HG02678 (cell line): Measurements from ENCODE around the gene RARA.
A peak's percentile ranks its signal among the peaks of the same experiment; 100 is the strongest.

ENCODE experiments used
- ATAC-seq: cut with Tn5 transposase; IDR thresholded peaks from one replicate; pipeline ENCODE4 v1.9.1; 2021; ENCODE audit warnings: mild to moderate bottlenecking, moderate library complexity; ENCODE audit not compliant: unreplicated experiment

The RARA gene

DNA sequence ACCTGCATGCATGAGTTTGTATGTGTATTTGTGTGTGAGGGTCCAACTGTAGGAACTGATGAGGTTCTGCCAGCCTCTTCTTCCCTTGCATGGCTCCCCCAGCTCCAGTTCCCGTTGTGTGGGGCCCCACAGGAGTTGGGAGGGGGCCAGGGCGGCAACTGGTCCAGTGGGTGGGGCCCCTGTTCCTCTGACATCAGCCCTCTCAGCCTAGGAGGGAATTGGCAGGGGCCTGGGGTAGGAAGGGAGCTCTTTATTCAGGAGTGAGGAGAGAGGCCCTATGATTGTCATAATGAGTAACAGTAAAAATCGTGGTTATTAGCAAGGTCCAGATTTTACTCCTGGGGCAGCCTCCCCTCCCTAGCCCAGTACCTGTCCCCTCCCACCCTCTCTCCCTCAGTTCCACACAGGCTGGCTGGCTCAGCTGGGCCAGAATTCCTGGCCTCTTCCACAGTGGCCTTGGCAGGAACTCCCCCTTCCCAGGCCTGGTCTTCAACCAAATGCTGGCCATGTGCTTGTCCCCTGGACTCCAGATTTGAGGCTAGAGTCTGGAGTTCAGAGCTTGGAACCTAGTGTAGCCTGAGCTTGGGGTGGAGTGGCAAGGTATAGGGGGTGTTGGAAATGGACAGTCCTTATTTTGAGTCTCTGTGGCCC is 18.9 kb downstream of the RARA start:
- ATAC-seq = no peak

DNA sequence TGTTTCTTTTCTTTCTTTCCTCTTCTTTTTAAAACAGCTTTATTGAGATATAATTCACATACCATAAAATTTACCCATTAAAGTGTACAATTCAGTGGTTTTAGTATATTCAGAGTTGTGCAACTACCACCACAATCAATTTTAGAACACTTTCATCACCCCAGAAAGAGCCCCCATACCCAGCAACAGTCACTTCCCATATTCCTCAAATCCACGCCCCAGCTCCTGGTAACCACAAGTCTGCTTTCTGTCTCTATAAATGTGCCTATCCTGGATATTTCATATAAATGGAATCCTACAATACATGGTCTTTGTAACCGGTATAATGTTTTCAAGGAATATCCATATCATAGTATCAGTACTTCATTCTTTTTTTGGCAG is 19.4 kb downstream of the RARA start:
- no peak for ATAC-seq

- no peak for ATAC-seq
Observed at GRCh38 chr17:40329839-40330794, 21.1 kb downstream of the RARA start.

GRCh38 chr17:40330850-40331470 is 22.0 kb downstream of the RARA start:
- no peak for ATAC-seq

- ATAC-seq = no peak
Observed at GRCh38 chr17:40331743-40332641, 23.0 kb downstream of the RARA start.

DNA sequence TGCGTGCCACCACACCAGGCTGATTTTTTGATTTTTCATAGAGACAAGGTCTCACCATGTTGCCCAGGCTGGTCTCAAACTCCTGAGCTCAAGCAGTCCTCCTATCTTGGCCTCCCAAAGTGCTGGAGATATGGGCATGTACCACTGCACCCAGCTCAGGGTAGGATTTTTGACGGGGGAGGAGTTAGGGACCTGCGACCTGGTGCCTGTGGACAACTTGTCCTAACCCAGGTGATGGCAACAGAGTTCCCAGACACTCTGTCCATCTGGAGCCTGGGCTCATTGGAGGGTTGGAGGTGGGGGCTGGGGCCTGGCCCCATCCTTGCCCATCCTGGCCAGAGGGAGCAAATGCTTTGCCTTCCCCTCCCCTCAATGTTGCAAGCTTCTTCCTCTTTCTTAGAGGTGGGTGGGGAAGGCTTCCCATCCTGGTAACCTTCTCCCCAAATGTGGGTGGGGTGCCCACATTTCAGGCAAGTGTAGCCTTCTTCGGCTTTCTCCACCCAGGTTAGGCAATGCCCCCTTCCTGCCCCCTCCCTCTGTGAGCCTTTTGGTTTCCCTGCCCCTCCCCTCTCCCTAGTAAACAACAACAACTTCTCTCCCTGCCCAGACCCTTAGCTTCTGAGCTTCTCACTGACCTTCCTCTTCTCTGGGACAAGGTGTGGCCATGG is 24.9 kb downstream of the RARA start:
- ATAC-seq = no peak

DNA sequence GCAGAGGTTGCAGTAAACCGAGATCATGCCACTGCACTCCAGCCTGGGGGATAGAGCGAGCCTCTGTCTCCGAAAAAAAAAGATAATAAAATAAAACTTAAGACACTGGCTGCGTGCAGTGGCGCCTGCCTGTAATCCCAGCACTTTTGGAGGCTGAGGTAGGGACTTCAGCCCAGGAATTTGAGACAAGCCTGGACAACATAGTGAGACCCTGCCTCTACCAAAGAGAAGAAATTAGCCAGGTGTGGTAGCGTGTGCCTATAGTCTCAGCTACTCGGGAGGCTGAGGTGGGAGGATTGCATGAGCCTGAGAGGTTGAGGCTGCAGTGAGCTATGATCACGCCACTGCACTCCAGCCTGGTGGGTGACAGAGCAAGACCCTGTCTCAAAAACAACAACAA is 26.6 kb downstream of the RARA start:
- ATAC-seq = no peak

GRCh38 chr17:40337351-40337750 is 28.4 kb downstream of the RARA start:
- no peak for ATAC-seq

DNA sequence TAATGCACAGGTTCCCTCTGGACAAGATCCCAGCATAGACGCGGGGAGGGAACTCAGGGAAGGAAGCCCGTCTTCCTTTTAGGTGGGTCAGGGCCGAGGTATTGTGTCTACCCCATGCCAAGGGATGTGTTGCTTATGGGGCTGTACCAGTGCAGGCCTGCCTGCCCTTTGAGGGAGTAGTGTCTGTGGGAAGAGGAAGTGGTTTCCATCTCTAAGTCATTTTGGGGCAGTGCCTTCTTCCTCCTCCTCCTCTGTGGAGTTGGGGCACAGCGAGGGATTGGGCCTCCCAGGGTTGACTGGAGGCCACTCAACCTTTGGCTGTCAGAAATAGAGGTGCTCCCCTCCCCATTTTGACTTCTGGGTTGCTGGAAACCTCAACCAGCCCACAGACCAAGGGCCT is 29.1 kb downstream of the RARA start:
- no peak for ATAC-seq

DNA sequence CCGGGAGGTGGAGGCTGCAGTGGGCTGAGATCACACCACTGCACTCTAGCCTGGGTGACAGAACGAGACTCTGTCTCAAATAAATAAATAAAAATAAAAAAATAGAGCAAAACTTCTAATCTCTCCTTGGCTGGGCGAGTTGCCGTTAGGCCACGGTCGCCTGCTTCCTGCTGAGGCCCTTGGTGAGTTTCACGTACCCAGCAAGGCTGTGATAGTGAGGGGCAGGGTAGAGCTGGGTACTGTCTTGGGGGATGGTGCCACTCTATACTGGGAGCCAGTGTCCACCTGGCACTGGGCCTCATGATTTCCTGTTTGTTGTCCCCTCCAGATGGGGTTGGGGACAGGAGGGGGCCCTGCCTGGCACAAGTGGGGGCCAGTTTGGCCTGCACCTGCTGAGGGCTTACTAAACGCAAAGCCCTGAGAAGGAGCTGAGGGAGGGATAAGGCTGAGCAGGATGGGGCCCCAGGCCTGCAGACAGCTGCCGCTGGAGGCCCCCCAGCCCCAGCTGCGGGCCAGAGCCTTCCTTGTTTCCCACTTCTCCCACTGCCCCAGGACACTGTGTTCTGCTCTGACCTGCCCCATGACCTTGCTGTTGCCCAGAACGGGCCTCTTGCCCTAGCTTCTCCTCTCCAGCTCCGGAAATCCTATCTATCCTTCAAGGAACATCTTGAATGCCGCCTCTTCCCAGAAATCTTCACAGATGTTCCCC is 30.1 kb downstream of the RARA start:
- ATAC-seq = no peak

DNA sequence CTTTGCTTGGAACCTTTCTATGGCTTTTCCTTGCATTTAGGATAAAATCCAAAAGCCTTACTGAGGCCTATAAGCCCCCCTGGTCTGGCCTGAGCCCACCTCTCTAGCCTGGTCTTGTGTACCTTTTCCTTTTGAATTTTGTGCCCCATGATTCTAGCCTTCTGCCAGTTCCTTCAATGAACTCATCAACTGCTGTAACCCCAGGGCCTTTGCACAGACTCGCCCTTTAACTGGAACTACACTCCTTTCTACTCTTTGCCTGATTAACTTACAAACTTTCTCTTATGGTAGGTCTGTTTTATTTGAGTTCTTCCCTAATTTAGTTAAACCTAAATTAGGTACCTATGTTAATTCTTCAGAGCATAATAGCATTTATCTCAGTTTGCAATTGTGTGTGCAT is 31.3 kb downstream of the RARA start:
- ATAC-seq = no peak

DNA sequence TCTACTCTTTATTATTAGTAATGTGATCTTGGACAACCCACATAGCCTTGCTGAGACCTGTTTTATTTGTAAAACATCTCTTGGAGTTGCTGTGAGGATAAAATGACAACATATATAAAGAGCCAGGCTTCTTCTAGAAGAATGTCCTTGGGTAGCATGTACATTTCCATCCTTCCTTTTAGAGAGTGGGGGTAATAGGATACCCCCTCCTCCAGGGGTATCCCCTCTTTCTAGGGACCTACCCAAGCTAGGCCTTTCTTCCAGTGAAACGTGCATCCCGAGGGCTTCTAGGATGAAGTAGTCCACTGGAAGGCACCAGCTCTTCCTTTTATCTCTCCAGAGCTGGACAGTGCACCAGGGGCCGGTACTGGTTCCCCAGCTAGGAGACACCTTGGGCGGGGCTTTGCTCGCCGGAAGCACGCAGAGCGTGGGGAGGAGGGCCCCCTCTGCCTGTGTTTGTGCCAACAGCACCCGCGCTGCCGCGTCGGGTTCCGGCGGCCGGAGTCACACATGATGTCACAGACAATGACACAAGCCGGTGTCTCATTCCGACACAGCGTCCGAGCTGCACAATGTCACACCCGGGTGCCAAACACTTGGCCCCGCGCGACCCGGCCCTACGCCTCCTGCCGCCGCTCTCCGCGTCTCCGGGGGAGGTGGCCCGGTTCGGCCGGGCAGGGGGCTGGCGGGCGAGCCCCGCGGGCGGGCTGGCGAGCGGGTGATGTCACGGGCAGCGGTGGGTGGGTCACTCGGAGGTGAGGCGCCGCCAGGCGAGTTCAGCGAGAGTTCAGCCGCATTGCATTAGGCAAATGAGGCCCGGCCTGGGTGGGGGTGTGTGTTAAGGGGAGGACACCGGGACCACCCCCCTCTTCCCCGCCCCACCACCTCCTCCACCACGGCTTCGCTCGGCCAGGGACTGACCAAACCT is 32.2 kb downstream of the RARA start:
- peak; percentile 69 for ATAC-seq

GRCh38 chr17:40341808-40342503 is 33.0 kb downstream of the RARA start:
- ATAC-seq = no peak

GRCh38 chr17:40342504-40343218 is 33.7 kb downstream of the RARA start:
- ATAC-seq = no peak

- ATAC-seq = no peak
Observed at GRCh38 chr17:40343219-40344119, 34.5 kb downstream of the RARA start.

GRCh38 chr17:40344421-40345160 is 35.6 kb downstream of the RARA start:
- ATAC-seq = no peak
